HPDE6-E6E7 (cell line): ENCODE results near the gene COL5A1.

Source experiments
- DNase-seq: peaks from one replicate; pipeline ENCODE4 v3.0.0; 2011; ENCODE audit warnings: missing footprints; ENCODE audit errors: extremely low spot score

The COL5A1 gene

GRCh38 chr9:134741846-134742245 is 100.2 kb downstream of the COL5A1 start:
- no peak for DNase-seq

- DNase-seq = no peak
Observed at GRCh38 chr9:134742822-134743535, 101.4 kb downstream of the COL5A1 start.

GRCh38 chr9:134743853-134744252 is 102.2 kb downstream of the COL5A1 start:
- no peak for DNase-seq

- DNase-seq = no peak
Observed at GRCh38 chr9:134744385-134745295, 103.0 kb downstream of the COL5A1 start.

- DNase-seq = no peak
Observed at GRCh38 chr9:134747951-134748489, 106.4 kb downstream of the COL5A1 start.

GRCh38 chr9:134748591-134748990 is 107.0 kb downstream of the COL5A1 start:
- DNase-seq = no peak

- DNase-seq = no peak
Observed at GRCh38 chr9:134750450-134751155, 109.0 kb downstream of the COL5A1 start.

GRCh38 chr9:134751622-134752021 is 110.0 kb downstream of the COL5A1 start:
- no peak for DNase-seq

- DNase-seq = no peak
Observed at GRCh38 chr9:134752471-134753168, 111.0 kb downstream of the COL5A1 start.

- DNase-seq = no peak
Observed at GRCh38 chr9:134753191-134753590, 111.6 kb downstream of the COL5A1 start.

- DNase-seq = no peak
Observed at GRCh38 chr9:134755221-134755907, 113.8 kb downstream of the COL5A1 start.

- DNase-seq = no peak
Observed at GRCh38 chr9:134756098-134756497, 114.5 kb downstream of the COL5A1 start.

GRCh38 chr9:134757216-134757975 is 115.8 kb downstream of the COL5A1 start:
- no peak for DNase-seq

- no peak for DNase-seq
Observed at GRCh38 chr9:134758949-134759607, 117.5 kb downstream of the COL5A1 start.

GRCh38 chr9:134759913-134760312 is 118.3 kb downstream of the COL5A1 start:
- DNase-seq = no peak

- DNase-seq = no peak
Observed at GRCh38 chr9:134760750-134761420, 119.3 kb downstream of the COL5A1 start.

GRCh38 chr9:134764473-134765269 is 123.1 kb downstream of the COL5A1 start:
- DNase-seq = no peak

GRCh38 chr9:134765785-134766184 is 124.2 kb downstream of the COL5A1 start:
- no peak for DNase-seq
